GM12873 (cell line): ENCODE data around the gene MB.

Source experiments
- TF ChIP-seq, protein P1 (sequence below): IDR thresholded peaks from 2 replicates; pipeline ENCODE4 v1.5.1; 2012; ENCODE audit warnings: low read depth, mild to moderate bottlenecking, moderate library complexity, low read length, control low read depth; ENCODE audit not compliant: insufficient read depth; ENCODE audit errors: missing control alignments

Gene MB

DNA sequence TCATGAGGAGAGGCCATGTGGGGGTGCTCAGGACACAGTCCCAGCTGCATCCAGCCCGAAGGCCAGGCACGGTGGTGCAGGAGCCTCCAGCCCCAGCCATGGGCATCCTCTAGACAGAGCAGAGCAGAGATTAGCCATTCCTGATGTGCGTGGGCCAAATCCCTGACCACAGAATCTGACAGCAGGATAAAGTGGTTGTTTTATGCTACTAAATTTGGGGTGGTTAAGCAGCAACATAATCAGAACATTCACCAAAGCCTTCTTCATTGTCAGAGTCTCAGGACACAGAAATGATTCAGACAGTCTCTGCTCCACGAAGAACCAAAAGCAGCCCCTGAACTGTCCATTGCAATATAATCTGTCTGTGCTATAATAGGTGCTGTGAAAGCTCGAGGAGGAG is 56.8 kb downstream of the MB start:
- TF ChIP-seq, protein P1, sequence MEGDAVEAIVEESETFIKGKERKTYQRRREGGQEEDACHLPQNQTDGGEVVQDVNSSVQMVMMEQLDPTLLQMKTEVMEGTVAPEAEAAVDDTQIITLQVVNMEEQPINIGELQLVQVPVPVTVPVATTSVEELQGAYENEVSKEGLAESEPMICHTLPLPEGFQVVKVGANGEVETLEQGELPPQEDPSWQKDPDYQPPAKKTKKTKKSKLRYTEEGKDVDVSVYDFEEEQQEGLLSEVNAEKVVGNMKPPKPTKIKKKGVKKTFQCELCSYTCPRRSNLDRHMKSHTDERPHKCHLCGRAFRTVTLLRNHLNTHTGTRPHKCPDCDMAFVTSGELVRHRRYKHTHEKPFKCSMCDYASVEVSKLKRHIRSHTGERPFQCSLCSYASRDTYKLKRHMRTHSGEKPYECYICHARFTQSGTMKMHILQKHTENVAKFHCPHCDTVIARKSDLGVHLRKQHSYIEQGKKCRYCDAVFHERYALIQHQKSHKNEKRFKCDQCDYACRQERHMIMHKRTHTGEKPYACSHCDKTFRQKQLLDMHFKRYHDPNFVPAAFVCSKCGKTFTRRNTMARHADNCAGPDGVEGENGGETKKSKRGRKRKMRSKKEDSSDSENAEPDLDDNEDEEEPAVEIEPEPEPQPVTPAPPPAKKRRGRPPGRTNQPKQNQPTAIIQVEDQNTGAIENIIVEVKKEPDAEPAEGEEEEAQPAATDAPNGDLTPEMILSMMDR = no peak

DNA sequence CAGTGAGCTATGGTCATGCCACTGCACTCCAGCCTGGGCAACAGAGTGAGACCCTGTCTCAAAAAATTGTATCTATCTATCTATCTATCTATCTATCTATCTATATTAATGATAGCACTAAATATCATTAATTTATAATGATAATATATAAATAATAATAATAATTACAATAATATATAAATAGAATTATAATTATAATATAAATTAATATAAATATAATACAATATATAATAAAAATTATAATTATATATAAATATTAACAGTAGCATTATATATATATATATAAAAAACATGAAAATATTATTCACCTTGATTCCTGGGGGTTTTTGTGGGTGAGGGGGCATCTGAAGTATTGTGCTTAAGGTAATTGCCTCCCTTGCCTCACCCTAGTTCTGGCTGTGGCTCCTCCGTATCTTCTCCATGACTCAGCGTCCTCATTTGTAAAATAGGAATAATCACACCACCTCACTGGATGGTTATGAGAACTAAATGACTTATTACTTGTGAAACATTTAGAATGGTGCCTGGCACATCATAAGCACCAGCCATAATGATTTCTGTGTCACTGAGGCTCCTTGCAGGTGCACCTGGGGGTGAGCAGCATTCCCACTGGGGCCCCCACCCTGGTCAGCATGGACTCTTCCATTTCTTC is 57.6 kb downstream of the MB start:
- TF ChIP-seq, protein P1 = no peak

DNA sequence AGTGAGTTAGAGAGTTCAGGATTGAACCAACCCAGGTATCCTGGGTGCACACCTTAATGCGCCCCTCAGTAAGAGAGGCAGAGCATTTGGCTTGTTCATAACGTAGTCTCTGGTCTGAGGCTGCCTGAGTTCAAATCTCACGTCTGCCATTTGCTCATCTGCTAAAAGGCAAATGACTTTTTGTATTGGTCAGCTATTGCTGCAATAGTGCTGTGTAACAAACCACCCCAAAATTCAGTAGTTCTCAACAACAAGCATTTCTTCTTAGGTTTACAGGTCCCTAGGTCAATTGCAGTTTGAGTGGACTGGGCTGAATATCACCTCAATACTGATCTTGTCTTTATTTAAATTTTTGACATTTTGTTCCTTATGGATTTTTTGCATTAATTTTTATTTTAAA is 58.4 kb downstream of the MB start:
- TF ChIP-seq, protein P1 = no peak

DNA sequence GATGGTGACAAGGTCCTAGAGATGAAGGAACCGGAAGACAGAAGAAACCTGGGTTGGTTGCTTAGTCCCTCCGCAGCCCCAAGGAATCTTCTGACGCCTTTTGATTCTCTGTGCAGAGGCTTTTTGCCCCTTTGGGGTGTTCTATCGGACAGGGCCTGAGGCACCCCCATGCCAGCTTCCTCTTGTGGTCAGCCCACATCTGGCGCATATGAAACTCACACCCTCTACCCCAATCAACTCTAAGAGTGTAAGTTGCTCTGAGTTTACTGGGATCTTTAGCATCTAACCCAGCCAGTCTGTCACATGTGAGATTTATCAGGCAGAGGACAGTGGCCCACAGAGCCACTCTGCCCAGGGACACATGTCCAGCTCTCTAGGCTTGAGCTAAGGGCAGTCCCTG is 59.1 kb downstream of the MB start:
- TF ChIP-seq, protein P1 = no peak
